HG02973 (cell line): ENCODE results near the gene CATSPERD.
"Not testable (repeated sequence)": the region's sequence is repeated elsewhere in the genome, so short reads cannot be mapped to it uniquely, and the experiment has no call there.

Experiments
- ATAC-seq: cut with Tn5 transposase; IDR thresholded peaks from one replicate; pipeline ENCODE4 v1.9.1; 2021; ENCODE audit warnings: moderate library complexity; ENCODE audit not compliant: unreplicated experiment

CATSPERD gene

GRCh38 chr19:5697022-5697889 is 23.2 kb upstream of the CATSPERD start:
- ATAC-seq, result no peak

- ATAC-seq, result no peak
Observed at GRCh38 chr19:5697890-5698634, 22.4 kb upstream of the CATSPERD start.

- ATAC-seq, result no peak
Observed at GRCh38 chr19:5698635-5699422, 21.6 kb upstream of the CATSPERD start.

DNA sequence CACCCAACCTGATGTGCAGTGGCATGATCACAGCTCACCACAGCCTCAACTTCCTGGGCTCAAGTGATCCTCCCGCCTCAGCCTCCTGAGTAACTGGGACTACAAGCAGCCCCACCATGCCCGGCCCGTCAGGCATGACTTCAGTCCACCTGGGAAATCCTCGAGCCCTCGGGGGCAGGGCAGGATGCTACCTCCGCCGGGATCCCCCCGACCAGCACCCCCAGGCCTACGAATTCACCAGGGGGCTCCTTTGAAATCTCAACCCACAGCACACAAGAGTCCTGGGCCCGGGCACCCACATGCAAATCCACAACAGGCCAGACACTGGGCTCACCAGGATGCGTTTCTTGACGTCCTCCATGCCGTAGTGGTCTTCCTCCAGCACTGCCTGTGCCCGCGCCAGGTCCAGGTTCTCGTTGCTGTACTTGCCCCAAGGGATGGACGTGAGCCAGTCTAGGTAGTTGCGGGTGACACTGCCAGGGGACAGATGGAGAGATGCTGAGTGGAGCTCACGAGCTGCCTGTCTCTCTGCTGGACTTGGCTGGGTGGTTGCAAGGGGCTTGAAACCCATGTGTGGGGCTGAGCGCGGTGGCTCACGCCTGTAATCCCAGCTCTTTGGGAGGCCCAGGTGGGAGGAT is 19.9 kb upstream of the CATSPERD start:
- no peak for ATAC-seq

- not testable (repeated sequence) for ATAC-seq
Observed at GRCh38 chr19:5702053-5702410, 18.4 kb upstream of the CATSPERD start.

DNA sequence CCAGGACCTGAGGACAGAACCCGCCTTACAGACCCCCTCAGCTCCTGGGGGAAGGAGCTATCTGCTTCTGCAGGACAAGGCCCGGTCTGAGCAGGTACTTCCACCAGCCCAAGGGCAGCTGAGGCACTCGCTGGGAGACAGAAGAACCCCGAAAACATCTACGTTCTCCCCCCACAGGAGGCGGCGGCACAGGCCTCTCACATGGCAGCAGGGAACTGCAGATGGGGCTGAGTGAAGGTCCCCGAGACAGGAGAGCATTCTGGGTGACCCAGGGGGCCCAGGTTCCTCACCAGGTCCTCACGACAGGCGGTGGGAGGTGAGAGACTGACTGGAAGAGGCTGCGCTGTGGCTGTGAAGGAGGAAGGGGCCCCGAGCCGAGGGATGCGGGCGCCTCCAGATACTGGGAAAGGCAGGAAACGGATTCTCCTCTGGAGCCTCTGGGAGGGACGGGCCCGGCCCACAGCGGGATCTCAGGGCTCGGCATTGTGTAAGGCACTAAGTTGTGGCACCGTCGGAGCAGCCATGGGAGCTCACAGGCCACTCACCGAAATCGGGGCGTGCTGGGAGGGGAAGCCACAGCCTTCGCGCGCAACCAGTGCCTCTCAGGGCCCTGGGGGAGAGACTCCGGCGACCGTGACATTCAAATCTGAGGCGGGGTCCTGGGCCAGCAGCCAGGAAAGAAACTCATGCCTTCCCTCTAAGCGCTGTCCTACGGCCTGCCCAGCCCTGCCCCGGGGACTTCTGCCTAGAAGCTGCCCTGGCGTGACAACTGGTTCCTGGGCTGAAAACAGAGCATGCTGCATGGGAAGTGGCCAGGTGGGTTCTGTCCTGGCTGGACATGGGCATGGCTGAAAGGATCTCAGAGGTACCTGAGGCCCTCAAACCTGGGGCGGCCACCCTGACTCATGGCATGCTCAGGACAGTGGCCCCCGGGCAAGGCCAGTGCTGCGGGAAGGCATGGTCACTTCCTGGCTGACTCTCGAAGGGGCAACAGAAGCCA is 16.3 kb upstream of the CATSPERD start:
- no peak for ATAC-seq

GRCh38 chr19:5705552-5705951 is 14.9 kb upstream of the CATSPERD start:
- no peak for ATAC-seq

GRCh38 chr19:5706876-5707573 is 13.4 kb upstream of the CATSPERD start:
- no peak for ATAC-seq

GRCh38 chr19:5707576-5708575 is 12.6 kb upstream of the CATSPERD start:
- no peak for ATAC-seq

- ATAC-seq, result no peak
Observed at GRCh38 chr19:5711025-5711424, 9.4 kb upstream of the CATSPERD start.

DNA sequence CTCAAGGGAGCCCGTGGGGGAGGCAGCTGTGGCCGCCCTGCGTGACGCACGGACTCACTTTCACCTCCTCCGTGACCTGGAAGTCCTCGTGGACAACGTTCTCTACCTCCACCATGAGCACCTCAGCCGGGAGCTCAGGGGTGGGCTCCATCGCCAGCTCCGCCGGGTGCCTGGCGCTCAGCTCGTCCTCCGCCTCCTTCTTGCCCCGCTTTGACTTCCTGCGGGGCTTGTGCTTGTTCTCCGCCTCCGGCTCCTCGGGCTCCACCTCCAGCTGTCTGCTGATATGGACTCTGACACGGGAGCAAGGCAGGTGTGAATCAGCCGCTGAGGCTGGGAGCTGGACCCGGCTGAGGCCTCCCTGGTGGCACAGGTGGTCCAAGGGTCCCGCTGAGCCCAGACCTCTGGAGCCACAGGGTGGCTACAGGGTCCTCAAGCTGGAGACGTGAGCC is 8.7 kb upstream of the CATSPERD start:
- ATAC-seq, result no peak

DNA sequence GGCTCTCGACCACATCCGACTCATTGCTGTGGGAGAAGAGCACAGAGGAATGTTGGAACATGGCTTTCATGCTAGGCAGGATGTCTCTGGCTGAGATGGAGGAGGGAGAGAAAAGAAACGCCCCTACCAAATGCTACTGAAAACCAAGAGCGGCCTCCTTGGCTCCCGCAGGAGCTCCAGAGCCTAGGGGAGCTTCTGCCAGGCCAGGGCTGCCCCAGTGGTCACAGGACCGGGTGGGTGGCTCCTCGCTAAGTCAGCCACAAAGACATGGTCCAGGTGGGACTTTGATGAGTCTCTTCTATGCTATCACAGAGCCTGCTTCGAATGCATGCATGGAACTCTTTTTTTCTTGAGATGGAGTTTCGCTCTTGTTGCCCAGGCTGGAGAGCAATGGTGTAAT is 7.2 kb upstream of the CATSPERD start:
- ATAC-seq, result no peak

DNA sequence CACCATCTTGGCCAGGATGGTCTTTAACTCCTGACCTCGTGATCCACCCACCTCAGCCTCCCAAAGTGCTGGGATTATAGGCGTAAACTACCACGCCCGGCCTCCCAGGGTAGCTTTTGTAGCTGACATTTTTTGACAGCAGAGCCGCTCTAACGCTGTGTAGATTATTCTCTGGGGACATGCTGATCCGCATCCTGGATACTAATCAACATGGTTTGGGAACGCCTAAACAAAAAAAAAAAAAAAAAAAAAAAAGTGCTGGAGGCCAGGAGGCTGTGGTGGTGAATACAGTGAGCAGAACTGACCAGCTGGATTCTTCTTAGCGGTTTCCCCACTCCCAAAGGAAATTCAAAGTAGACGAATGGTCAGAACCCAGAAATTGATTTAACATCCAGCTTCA is 5.6 kb upstream of the CATSPERD start:
- ATAC-seq, result no peak

DNA sequence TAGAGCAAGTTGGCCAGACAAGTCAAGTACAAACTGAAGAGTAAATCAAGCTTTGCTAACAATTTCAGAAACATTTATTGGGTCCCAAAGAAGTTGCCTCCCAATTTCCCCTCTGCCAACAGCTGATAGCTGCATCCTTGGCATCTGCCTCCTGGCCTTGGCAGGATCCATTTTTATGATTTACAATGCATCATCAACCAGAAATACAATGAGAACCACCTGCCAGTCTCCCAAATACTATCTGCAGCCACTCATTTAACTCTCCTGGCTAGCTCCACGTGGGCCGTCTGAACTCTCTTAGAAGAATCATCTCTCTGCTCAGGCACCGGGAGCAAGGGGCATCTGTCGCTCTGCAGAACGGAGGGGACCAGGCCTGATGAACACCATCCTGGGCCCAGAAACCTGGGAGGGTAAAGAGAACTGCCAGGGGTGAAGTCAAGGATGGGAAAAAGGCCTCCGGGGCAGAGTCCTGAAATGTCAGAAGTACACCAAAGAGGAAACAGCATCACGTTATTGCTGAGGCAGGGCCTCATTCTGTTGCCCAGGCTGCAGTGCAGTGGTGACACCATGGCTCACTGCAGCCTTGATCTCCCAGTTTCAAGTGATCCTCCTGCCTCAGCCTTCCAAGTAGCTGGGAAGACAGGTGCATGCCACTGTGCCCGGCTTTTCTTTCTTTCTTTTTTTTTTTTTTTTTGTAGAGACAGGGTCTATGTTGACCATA is 3.1 kb upstream of the CATSPERD start:
- no peak for ATAC-seq

- ATAC-seq, result no peak
Observed at GRCh38 chr19:5718037-5718578, 2.3 kb upstream of the CATSPERD start.

DNA sequence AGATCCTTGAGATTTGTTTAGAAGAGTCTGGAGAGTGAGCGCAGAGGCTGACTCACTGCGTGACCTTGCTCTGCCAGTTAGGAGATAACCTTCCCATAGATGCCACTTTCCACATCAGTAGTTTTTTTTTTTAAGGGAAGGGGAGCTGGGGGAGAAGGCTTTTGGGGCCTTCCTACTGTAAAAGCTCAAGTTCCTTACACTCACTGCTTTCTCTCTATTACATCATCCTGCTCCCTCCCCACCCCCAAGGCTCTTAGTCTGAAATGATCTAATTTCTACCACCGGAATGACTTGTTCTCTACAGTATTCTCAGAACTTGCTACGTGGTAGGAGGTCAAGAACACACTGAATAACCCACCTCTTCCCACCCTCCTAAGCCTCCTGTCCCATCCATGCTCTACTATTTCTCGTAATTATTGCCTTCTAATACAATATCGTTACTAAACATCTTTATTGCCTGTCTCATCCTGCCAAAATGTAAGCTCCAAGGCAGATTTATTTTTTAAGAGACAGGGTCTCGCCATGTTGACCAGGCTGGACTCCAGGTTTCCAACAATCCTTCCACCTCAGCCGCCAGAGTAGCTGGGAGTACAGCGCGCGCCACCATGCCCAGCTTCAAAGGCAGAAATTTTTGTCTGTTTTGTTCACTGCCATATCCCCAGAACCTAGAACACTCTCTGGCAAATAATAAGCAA is 1.7 kb upstream of the CATSPERD start:
- ATAC-seq, result no peak
